Body of pancreas (tissue), 4 donors: ENCODE measurements around the gene TARS3. TPM values are rescaled to one million over a fixed set of nuclear protein-coding genes. Genes with fewer than 3 reads are reported as not detected.

Source experiments
- ATAC-seq: fragments of 150-250 bp; one replicate; pipeline ENCODE4 v1.9.1; 2016
- DNase-seq, 4 donors: peaks; one replicate each; pipeline ENCODE4 v3.0.0-alpha.2; 2019
- H3K27ac ChIP-seq, 4 donors: fragments of 200-600 bp; sonication (generic); 1 replicate in 3 of 4; 2 replicates in 1 of 4; pipeline versions ENCODE4 v1.5.1 to v1.6.1; 2016 to 2019; ENCODE audit warnings: mild to moderate bottlenecking in 1 of 4, mixed read lengths in 1 of 4, moderate library complexity in 1 of 4
- H3K27me3 ChIP-seq, 2 donors: fragments of 200-600 bp; sonication (generic); one replicate each; pipeline ENCODE4 v1.6.0; 2016; ENCODE audit warnings: mild to moderate bottlenecking in 1 of 2
- H3K36me3 ChIP-seq, 2 donors: fragments of 200-600 bp; sonication (generic); replicated peaks in 1 of 2; 2 replicates each; pipeline ENCODE4 v1.5.1; 2016; ENCODE audit warnings: low read depth in 2 of 2; ENCODE audit not compliant: insufficient read depth in 1 of 2
- H3K4me1 ChIP-seq: fragments of 200-600 bp; sonication (generic); one replicate; pipeline ENCODE4 v1.6.0; 2016
- H3K4me3 ChIP-seq, 2 donors: fragments of 200-600 bp; sonication (generic); 1 replicate in 1 of 2; 2 replicates in 1 of 2; pipeline ENCODE4 v1.5.1; 2016 to 2019
- H3K9me3 ChIP-seq, 3 donors: fragments of 200-600 bp; sonication (generic); 1 replicate in 2 of 3; 2 replicates in 1 of 3; pipeline ENCODE4 v1.5.1; 2016
- POLR2A ChIP-seq, 3 donors: fragments of 450-650 bp; IDR thresholded peaks; one replicate each; pipeline ENCODE4 v1.6.1; 2016; ENCODE audit warnings: antibody characterized with exemption in 3 of 3, mild to moderate bottlenecking in 2 of 3
- WGBS, 2 donors: methylation state at CpG; one replicate each; pipeline ENCODE4 v1.1.5; 2017; 5-methylcytosine and 5-hydroxymethylcytosine counted together
- intact Hi-C: fragments of 100-400 bp; cut with DNase I; formaldehyde crosslinking; loops from one replicate; pipeline ENCODE4 v1.15.1; 2023
- total RNA-seq, 2 donors: library from RNA; depleted of rRNA; stranded (reverse); fragments of >200 nt; gene quantifications; one replicate each; pipeline ENCODE4 v1.1.0, GENCODE V29; 2016
- TF ChIP-seq, protein P1 (sequence below), 7 experiments: fragments of 450-650 bp in 4 of 7; fragments of 200-600 bp in 3 of 7; sonication (generic) in 3 of 7; IDR thresholded peaks; one replicate each; pipeline ENCODE4 v1.5.1; 2016 to 2019; ENCODE audit warnings: antibody characterized with exemption in 7 of 7

TARS3 gene
- total RNA-seq, 2 donors from 2014 or later, result 15.0 to 70.5 TPM

DNA sequence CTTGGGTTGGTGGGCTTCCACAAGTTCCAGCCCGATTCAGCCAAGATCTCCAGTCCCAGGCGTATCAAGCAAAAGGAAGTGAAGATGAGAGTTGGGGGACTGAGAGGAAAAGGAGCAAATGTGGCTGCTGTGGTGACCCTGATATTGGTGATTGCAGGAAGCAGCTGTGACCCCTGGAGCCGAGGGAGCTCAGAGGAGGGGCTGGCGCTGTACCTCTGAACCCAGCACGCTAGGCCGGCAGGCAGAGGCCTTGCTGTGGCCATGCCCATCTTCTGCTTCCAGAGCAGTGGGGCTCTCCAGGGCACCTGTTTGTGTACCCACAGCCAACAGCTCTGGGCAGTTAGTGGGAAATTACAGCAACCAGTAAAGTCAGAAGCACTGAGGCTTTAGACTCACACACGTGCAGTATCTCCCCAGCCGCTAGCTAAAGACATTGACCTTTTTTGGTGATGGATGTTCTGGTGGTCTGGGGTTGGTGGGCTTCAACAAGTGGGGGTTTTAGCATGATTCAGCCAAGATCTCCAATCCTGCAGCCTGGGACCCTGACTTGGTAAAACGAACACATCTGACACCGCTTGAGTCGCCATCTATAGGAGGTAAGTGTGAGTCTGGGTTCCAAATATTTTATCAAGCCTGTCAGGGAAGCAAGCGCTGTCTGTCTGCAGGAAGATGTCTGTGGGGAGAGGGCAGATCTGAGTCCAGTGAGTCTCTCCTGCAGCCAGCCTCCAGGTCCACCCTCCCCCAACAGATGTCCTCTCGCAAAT, 105.2 kb downstream of the TARS3 start:
- Histone ChIP-seq H3K27ac (no peak overlapping the region), H3K4me3 (no peak overlapping the region), H3K4me1 (peaks cover 21% of the 10 kb centered on the region), H3K9me3 (no peaks in the 10 kb centered on the region), H3K27me3 (no peaks in the 10 kb centered on the region), H3K36me3 (no peaks in the 10 kb centered on the region)
- DNase-seq, result no peak
- TF ChIP-seq, protein P1, sequence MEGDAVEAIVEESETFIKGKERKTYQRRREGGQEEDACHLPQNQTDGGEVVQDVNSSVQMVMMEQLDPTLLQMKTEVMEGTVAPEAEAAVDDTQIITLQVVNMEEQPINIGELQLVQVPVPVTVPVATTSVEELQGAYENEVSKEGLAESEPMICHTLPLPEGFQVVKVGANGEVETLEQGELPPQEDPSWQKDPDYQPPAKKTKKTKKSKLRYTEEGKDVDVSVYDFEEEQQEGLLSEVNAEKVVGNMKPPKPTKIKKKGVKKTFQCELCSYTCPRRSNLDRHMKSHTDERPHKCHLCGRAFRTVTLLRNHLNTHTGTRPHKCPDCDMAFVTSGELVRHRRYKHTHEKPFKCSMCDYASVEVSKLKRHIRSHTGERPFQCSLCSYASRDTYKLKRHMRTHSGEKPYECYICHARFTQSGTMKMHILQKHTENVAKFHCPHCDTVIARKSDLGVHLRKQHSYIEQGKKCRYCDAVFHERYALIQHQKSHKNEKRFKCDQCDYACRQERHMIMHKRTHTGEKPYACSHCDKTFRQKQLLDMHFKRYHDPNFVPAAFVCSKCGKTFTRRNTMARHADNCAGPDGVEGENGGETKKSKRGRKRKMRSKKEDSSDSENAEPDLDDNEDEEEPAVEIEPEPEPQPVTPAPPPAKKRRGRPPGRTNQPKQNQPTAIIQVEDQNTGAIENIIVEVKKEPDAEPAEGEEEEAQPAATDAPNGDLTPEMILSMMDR (IDR thresholded peaks at IDR 0.05), result no peak
- no peak for TF ChIP-seq POLR2A (IDR thresholded peaks at IDR 0.05)
- intact Hi-C loops, result no loop called here
- 70 to 81% methylated on average over 9 to 13 of the region's 13 CpGs for WGBS, 2 donors
- no peak for ATAC-seq

DNA sequence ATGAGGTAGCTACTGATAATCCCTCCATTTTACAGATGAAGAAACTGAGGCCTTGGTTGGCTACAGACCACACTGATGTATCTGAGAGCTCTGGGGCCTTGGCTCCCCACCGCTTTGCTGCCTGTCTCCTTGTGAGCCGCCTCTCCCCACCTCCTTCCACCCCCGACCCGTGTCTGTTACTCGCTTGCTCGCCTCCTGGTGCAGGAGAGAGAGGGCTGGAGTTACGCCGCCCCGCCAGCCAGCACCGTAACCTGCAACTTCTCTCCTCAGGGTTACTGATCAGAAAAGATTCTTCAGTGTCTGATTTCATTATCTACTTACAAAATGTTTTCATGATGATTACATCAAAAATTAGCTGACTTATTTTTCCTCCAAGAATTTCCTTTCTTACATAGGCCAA, 106.2 kb downstream of the TARS3 start:
- Histone ChIP-seq H3K9me3 (no peaks in the 10 kb centered on the region), H3K27me3 (no peaks in the 10 kb centered on the region), H3K27ac (no peak overlapping the region), H3K4me1 (peaks cover 27% of the 10 kb centered on the region), H3K36me3 (no peaks in the 10 kb centered on the region), H3K4me3 (no peak overlapping the region)
- no peak for TF ChIP-seq POLR2A (IDR thresholded peaks at IDR 0.05)
- TF ChIP-seq, protein P1 (IDR thresholded peaks at IDR 0.05), result no peak
- no peak for DNase-seq
- ATAC-seq, result no peak
- 94 to 99% methylated on average over 10 of the region's 10 CpGs for WGBS, 2 donors
- intact Hi-C loops, result no loop called here

DNA sequence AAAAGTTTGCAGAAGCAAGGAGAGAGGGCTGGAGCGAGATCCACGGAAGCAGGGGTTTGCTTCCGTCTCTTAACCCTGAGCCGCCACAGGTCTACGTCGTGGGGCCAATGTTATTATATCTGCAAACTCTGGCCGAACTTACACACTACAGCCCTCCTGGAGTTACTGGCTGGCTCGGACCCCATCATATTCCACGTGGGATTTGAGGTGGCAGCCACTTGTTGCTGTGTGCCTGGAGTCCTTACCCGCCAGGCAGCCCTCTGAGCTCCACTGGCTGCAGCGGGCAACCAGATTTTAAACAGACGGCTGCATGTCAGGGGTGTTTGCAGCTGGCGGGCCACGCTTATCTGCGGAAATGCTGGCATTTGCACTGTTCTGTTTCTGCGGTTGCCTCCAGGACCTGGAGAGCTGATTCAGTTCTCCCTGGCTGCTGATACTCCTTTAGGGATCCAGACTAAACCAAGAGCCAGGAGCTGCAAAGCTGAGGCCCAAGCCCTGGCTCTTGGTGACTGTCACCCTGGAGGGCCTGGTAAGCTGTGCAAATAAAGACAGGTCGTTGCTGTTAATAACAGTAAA, 106.8 kb downstream of the TARS3 start:
- H3K27ac ChIP-seq, result no peak overlapping the region
- no peaks in the 10 kb centered on the region for H3K36me3 ChIP-seq
- intact Hi-C loops, result no loop called here
- no peak overlapping the region for H3K4me3 ChIP-seq
- H3K9me3 ChIP-seq, result no peaks in the 10 kb centered on the region
- 48 to 72% methylated on average over 10 to 17 of the region's 17 CpGs for WGBS, 2 donors
- no peaks in the 10 kb centered on the region for H3K27me3 ChIP-seq
- TF ChIP-seq POLR2A (IDR thresholded peaks at IDR 0.05), result no peak
- TF ChIP-seq, protein P1 (IDR thresholded peaks at IDR 0.05), result no peak
- ATAC-seq (no peak), DNase-seq (no peak)
- peaks cover 27% of the 10 kb centered on the region for H3K4me1 ChIP-seq

DNA sequence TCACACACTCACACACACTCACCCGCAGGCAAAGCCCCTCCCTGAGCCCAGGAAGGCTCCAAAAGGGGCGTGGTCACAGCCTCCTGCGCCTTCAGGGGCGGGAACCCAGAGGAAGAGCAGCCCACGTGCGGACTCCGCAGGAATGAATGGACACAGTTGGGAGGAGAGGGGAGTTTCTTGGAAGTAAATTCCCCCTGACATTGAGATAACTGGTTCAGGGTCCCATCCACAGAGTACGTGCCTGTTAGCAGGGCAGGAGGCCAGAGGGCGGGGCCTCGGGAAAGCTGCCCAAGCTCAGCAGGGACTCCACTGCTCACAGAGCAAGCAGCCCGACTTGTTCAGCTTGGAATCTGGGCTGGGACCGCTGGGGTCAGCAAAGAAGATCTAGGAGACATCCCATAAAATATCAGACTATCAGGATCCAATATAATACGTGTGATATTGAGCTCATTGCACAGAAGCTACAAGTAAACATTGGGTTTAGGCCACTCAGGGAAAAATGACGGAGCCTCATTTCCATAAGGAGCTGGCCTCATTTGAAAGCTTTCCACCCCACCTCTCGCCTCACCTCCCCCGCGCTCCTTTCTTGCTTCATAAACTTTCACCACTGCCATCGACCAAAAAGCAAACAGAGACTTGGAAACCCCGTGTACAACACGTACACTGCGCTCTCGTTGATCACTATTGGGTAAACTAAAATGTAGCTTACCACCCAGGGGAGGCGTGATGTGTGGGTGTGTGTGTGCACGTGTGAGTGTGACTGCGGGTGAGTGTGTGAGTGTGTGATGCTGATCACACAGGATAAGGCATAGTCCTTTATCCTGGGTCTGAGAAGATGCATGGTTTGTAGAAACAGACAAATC, 108.1 kb downstream of the TARS3 start:
- TF ChIP-seq POLR2A (IDR thresholded peaks at IDR 0.05), result no peak
- TF ChIP-seq, protein P1 (IDR thresholded peaks at IDR 0.05), result no peak
- Histone ChIP-seq H3K4me1 (peaks cover 27% of the 10 kb centered on the region), H3K36me3 (no peaks in the 10 kb centered on the region), H3K27me3 (no peaks in the 10 kb centered on the region), H3K9me3 (no peaks in the 10 kb centered on the region), H3K27ac (no peak overlapping the region), H3K4me3 (no peak overlapping the region)
- ATAC-seq (peak; percentile 47), DNase-seq (peak; percentile 52 to 76 (median 60))
- WGBS, 2 donors, result 8 to 16% methylated on average over 19 to 25 of the region's 25 CpGs
- intact Hi-C loops, result no loop called here
